ENCODE results near the gene PTPRCAP. TPM values are rescaled to one million over a fixed set of nuclear protein-coding genes. Genes with fewer than 3 reads are reported as not detected.
"Not testable (repeated sequence)": the region's sequence is repeated elsewhere in the genome, so short reads cannot be mapped to it uniquely, and the experiment has no call there.

PTPRCAP gene
- 0.37 TPM in 1 of 2 replicates, not detected in the other for total RNA-seq (2014; rRNA removed; shearing (Covaris generic))

DNA sequence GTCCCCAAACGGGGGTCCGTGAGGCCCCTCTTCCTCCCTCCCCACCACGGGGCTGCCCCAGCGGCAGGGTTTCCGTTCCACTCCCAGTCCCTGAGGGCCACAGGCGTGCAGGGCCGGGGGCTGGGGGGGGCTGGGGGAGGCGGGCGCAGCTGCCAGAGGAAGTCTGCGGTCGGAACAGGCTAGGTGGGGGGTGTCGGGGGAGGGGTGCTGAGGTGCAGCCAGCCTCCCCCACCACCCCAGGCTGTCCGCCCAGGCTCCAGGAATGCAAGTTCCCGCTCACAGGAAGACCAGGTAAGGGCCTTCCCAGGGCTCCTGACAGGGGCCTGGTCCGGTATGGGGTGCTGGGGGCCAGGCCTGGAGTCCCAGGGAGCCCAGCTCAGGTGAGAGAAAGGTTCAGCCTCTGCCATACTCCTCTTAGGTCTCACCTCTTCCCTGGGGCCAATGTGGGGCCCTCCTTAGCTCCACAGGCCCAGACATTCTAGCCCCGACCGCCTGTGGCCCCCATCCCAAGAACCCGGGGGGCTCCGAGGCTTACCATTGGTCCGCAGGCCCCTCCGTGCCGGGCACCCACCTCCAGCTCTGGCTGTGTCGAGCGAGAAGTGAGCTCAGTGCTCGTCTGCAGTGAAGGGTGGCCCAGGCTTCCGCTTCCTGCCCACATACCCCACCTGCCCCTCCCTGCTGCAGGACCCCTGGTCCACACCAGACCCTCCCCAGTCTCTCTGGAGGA is at the start of gene PTPRCAP:
TSS of gene PTPRCAP (minus strand) at position 601 of the 727 bp plus-strand sequence. CDS start at position 538, 63 bp downstream.
- H3K4me3 ChIP-seq = no peak within 1 kb of the TSS
- H3K36me3 ChIP-seq = peaks cover 96% of the 10 kb centered on the region
- H3K27me3 ChIP-seq (replicated peaks) = no peaks in the 10 kb centered on the region
- peaks cover 4% of the 10 kb centered on the region for H3K4me1 ChIP-seq (replicated peaks)
- no peaks in the 10 kb centered on the region for H3K9me3 ChIP-seq (replicated peaks)
- DNase-seq (ENCODE audit: low read depth in 1 of 2, low spot score in 2 of 2) = no peak
- H3K27ac ChIP-seq = no peak within 1 kb of the TSS

GRCh38 chr11:67486481-67487195 is 49.2 kb upstream of the PTPRCAP start:
- DNase-seq (ENCODE audit: low read depth in 1 of 2, low spot score in 2 of 2) = no peak
- H3K27me3 ChIP-seq (replicated peaks) = no peaks in the 10 kb centered on the region
- no peak overlapping the region for H3K27ac ChIP-seq
- 0 out of 2 replicates have a peak, but pooled peaks cover 3% of the 10 kb centered on the region for H3K9me3 ChIP-seq (replicated peaks)
- peaks cover 11% of the 10 kb centered on the region for H3K4me1 ChIP-seq (replicated peaks)
- no peak overlapping the region for H3K4me3 ChIP-seq
- H3K36me3 ChIP-seq = peaks cover 50% of the 10 kb centered on the region

GRCh38 chr11:67485873-67486361 is 48.4 kb upstream of the PTPRCAP start:
- H3K4me3 ChIP-seq; H3K27me3 ChIP-seq (replicated peaks); H3K9me3 ChIP-seq (replicated peaks); DNase-seq (ENCODE audit: low read depth in 1 of 2, low spot score in 2 of 2); H3K27ac ChIP-seq: not testable (repeated sequence)
- Histone ChIP-seq H3K36me3 (peaks cover 44% of the 10 kb centered on the region), H3K4me1 (replicated peaks) (peaks cover 11% of the 10 kb centered on the region)

DNA sequence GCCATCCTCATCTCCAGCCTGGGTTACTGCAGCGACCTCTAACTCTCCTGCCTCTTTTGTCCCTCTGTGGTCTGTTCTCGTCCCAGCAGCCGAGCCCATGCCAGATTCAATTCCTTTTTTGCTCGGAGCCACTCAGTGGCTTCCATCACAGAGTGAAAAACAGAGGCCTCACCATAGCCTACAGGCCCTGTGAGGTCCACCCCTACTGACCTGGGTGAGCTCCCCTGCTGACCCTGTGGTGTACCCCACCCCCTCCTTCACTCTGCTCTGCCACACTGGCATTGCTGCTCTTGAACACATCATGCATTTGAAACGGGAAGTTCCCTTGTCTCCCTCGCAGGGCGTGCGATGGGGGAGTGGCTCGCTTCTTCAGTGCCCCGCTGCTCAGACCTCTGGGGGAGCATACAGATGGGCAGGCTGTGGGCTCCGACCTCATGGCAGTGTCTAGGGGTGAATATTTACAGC is 47.4 kb upstream of the PTPRCAP start:
- DNase-seq (ENCODE audit: low read depth in 1 of 2, low spot score in 2 of 2) = no peak
- Histone ChIP-seq H3K9me3 (replicated peaks) (0 out of 2 replicates have a peak, but pooled peaks cover 3% of the 10 kb centered on the region), H3K27me3 (replicated peaks) (no peaks in the 10 kb centered on the region), H3K36me3 (peaks cover 33% of the 10 kb centered on the region), H3K4me3 (no peak overlapping the region), H3K4me1 (replicated peaks) (peaks cover 11% of the 10 kb centered on the region), H3K27ac (no peak overlapping the region)

- no peak overlapping the region; the same call in 1 of the 2 replicates for H3K4me3 ChIP-seq
- H3K27me3 ChIP-seq (replicated peaks) = no peaks in the 10 kb centered on the region
These were observed 46.6 kb upstream of the PTPRCAP start for GRCh38 chr11:67483831-67484665.

DNA sequence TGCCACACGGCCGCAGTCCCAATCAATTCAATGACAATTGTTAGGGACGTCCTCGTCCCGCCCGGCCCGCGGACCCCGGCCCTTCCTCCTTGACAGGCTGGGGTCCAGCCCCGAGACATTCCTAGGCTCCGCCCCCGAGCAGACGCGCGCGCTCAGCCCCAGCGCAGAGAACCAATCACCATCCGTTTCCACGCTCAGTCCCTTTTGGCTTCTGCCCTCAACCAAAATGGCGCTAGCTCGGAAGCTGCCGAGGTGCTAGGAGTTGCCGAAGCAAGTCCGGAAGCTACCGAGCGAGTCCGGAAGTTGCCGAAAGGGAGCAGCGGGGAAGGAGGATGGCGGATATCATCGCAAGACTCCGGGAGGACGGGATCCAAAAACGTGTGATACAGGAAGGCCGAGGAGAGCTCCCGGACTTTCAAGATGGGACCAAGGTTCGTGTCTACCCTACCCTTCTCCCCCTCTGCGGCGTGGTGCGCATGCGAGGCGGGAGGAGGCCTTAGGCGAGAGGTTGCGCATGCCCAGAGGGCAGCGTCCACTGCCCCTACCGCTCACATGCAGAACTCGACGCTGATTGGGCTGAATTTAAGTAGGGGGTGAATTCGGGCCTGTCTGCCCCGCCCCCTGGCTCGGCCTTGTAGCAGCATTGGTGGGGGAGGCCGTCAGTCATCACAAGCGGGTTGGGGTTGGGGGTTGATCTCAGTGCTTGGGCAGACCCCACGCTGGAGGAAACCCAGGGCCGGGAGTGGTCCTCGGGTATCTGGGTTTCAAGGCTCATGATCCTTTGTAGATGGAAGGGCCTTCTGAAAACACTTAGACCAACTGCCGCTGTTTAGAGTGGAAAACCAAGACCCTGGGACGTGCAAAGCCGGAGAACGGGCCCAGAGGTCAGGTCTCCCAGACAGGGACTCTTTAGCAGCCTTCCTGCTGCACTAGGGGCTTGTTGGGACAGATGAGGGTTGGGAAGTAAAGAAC is 45.6 kb upstream of the PTPRCAP start, which contains the start of gene AIP:
TSS of gene AIP (plus strand) at position 200 of the 972 bp plus-strand sequence. CDS start at position 333, 133 bp downstream.
- H3K4me3 ChIP-seq = peak within 1 kb of the TSS; percentile 48
- H3K4me1 ChIP-seq (replicated peaks) = peaks cover 11% of the 10 kb centered on the region
- H3K9me3 ChIP-seq (replicated peaks) = 0 out of 2 replicates have a peak, but pooled peaks cover 3% of the 10 kb centered on the region
- peaks cover 19% of the 10 kb centered on the region for H3K36me3 ChIP-seq
- peak; percentile 100 for DNase-seq (ENCODE audit: low read depth in 1 of 2, low spot score in 2 of 2)
- H3K27ac ChIP-seq = peak within 1 kb of the TSS; percentile 53
- H3K27me3 ChIP-seq (replicated peaks) = no peaks in the 10 kb centered on the region

More at GRCh38 chr11:67483831-67484665, 46.6 kb upstream of the PTPRCAP start:
- no peak overlapping the region for H3K27ac ChIP-seq
- H3K9me3 ChIP-seq (replicated peaks) = 0 out of 2 replicates have a peak, but pooled peaks cover 3% of the 10 kb centered on the region
- peaks cover 11% of the 10 kb centered on the region for H3K4me1 ChIP-seq (replicated peaks)
- H3K36me3 ChIP-seq = peaks cover 25% of the 10 kb centered on the region
- no peak for DNase-seq (ENCODE audit: low read depth in 1 of 2, low spot score in 2 of 2)

DNA sequence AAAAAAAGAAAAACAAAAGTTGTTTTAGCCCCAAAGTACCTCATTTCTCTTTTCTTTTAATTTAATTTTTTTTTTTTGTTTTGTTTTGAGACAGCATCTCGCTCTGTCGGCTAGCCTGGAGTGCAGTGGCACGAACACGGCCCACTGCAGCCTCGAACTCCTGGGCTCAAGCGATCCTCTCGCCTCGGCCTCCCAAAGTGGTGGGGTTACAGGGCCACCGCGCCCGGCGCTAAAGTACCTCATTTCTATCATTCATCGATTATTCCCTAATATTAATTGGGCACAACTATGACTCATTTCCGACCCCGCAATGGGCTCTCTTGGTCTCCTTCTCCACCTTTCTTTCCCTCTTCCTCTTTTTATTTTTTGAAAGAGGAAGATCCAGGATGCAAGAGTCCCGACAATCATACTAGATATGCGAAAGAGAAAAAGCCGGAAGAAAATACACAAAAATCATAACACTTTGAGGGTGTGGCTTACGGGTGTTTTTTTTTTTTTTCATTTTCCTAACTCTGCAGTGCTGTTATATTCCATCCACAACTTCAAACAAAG is 44.9 kb upstream of the PTPRCAP start:
- Histone ChIP-seq H3K36me3 (peaks cover 11% of the 10 kb centered on the region), H3K9me3 (replicated peaks) (0 out of 2 replicates have a peak, but pooled peaks cover 3% of the 10 kb centered on the region), H3K4me3 (peak overlapping the region; percentile 48), H3K27me3 (replicated peaks) (no peaks in the 10 kb centered on the region), H3K27ac (peak overlapping the region; percentile 53), H3K4me1 (replicated peaks) (peaks cover 11% of the 10 kb centered on the region)
- no peak for DNase-seq (ENCODE audit: low read depth in 1 of 2, low spot score in 2 of 2)

GRCh38 chr11:67477344-67478050 is 40.0 kb upstream of the PTPRCAP start:
- H3K9me3 ChIP-seq (replicated peaks); DNase-seq (ENCODE audit: low read depth in 1 of 2, low spot score in 2 of 2); H3K4me3 ChIP-seq; H3K27me3 ChIP-seq (replicated peaks); H3K36me3 ChIP-seq; H3K4me1 ChIP-seq (replicated peaks); H3K27ac ChIP-seq: not testable (repeated sequence)

DNA sequence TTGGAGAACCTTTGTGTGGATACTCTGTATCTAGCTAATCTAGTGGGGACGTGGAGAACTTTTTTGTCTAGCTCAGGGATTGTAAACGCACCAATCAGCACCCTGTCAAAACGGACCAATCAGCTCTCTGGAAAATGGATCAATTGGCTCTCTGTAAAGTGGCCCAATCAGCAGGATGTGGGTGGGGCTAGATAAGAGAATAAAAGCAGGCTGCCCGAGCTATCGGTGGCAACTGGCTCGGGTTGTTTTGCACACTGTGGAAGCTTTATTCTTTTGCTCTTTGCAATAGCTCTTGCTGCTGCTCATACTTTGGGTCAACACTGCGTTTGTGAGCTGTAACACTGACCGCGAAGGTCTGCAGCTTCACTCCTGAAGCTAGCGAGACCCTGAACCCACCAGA is 39.2 kb upstream of the PTPRCAP start:
- DNase-seq (ENCODE audit: low read depth in 1 of 2, low spot score in 2 of 2); H3K27me3 ChIP-seq (replicated peaks); H3K9me3 ChIP-seq (replicated peaks); H3K27ac ChIP-seq; H3K36me3 ChIP-seq; H3K4me1 ChIP-seq (replicated peaks); H3K4me3 ChIP-seq: not testable (repeated sequence)

- Histone ChIP-seq H3K27ac (no peak overlapping the region), H3K27me3 (replicated peaks) (peaks cover 7% of the 10 kb centered on the region), H3K36me3 (peaks cover 3% of the 10 kb centered on the region; the same call in 1 of the 2 replicates), H3K9me3 (replicated peaks) (0 out of 2 replicates have a peak, but pooled peaks cover 2% of the 10 kb centered on the region), H3K4me1 (replicated peaks) (peaks cover 17% of the 10 kb centered on the region), H3K4me3 (no peak overlapping the region)
- DNase-seq (ENCODE audit: low read depth in 1 of 2, low spot score in 2 of 2) = no peak
These were observed 35.4 kb upstream of the PTPRCAP start for GRCh38 chr11:67472882-67473281.

DNA sequence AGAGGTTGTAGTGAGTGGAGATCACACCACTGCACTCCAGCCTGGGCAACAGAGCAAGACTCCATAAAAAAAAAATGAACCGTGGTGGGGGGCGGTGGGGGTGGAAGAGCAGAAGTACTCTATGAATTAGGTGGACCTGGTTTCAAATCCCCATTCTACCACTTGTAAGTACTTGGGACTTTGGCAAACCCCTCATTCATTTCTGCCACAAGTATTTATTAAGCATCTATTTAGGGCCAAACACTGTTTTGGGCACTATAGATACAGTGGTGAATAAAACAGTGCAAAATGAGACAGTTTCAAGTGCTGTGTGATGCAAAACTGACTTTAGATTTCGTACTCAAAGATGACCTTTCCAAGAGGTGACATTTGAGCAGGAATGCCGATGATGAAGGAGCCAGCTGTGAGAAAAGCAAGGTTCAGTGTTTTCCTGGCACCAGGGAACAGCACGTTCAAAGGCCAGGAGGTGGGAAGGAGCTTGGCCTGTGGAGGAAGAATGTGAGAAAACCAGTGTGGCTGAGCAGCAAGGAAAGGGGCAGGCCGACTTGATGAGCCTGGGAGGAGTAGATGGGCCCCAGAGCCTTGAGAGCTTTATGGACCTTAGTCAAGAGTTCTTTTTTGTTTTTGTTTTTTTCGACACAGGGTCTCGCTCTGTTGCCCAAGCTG is 33.0 kb upstream of the PTPRCAP start:
- peaks cover 19% of the 10 kb centered on the region for H3K4me1 ChIP-seq (replicated peaks)
- no peak overlapping the region for H3K27ac ChIP-seq
- 0 out of 2 replicates have a peak, but pooled peaks cover 2% of the 10 kb centered on the region for H3K9me3 ChIP-seq (replicated peaks)
- H3K36me3 ChIP-seq = peaks cover 6% of the 10 kb centered on the region; the same call in 1 of the 2 replicates
- peaks cover 7% of the 10 kb centered on the region for H3K27me3 ChIP-seq (replicated peaks)
- DNase-seq (ENCODE audit: low read depth in 1 of 2, low spot score in 2 of 2) = no peak
- no peak overlapping the region for H3K4me3 ChIP-seq

Data from SJSA1 (cell line).